Stimulated activated CD8-positive, alpha-beta memory T cell treated with anti-CD3 and anti-CD28 coated beads, Interleukin-2, amount 100 ng/mL, for 1 hour (primary cell): ENCODE data around the gene SYNJ1.
"Not testable (repeated sequence)": the region's sequence is repeated elsewhere in the genome, so short reads cannot be mapped to it uniquely, and the experiment has no call there.

Experiments
- DNase-seq, 2 donors: peaks; one replicate each; pipeline ENCODE4 v3.0.0-alpha.2; 2020; ENCODE audit warnings: low read depth in 2 of 2

Gene SYNJ1

GRCh38 chr21:32698286-32698685 lies 29.5 kb downstream of the SYNJ1 start:
- DNase-seq = no peak

GRCh38 chr21:32695482-32695881 lies 32.3 kb downstream of the SYNJ1 start:
- DNase-seq = not testable (repeated sequence)

- DNase-seq = no peak
Observed at GRCh38 chr21:32693581-32693980, 34.2 kb downstream of the SYNJ1 start.

- no peak for DNase-seq
Observed at GRCh38 chr21:32690085-32690484, 37.7 kb downstream of the SYNJ1 start.

- no peak for DNase-seq
Observed at GRCh38 chr21:32687643-32688345, 40.0 kb downstream of the SYNJ1 start.

- no peak for DNase-seq
Observed at GRCh38 chr21:32682696-32683474, 44.9 kb downstream of the SYNJ1 start.

GRCh38 chr21:32674731-32675130 lies 53.1 kb downstream of the SYNJ1 start:
- DNase-seq = no peak

- DNase-seq = no peak
Observed at GRCh38 chr21:32674038-32674437, 53.8 kb downstream of the SYNJ1 start.

GRCh38 chr21:32666258-32666657 lies 61.6 kb downstream of the SYNJ1 start:
- DNase-seq = no peak

GRCh38 chr21:32664095-32664494 lies 63.7 kb downstream of the SYNJ1 start:
- not testable (repeated sequence) for DNase-seq

GRCh38 chr21:32661981-32662380 lies 65.8 kb downstream of the SYNJ1 start:
- not testable (repeated sequence) for DNase-seq

- not testable (repeated sequence) for DNase-seq
Observed at GRCh38 chr21:32661026-32661782, 66.6 kb downstream of the SYNJ1 start.

- DNase-seq = no peak
Observed at GRCh38 chr21:32658524-32658923, 69.3 kb downstream of the SYNJ1 start.

- DNase-seq = no peak
Observed at GRCh38 chr21:32653326-32653901, 74.4 kb downstream of the SYNJ1 start.

GRCh38 chr21:32648165-32648564 lies 79.6 kb downstream of the SYNJ1 start:
- no peak for DNase-seq

GRCh38 chr21:32645261-32646182 lies 82.3 kb downstream of the SYNJ1 start:
- no peak for DNase-seq

GRCh38 chr21:32641710-32642698 lies 85.8 kb downstream of the SYNJ1 start:
- DNase-seq = no peak

- DNase-seq = no peak
Observed at GRCh38 chr21:32626621-32627196, 101.1 kb downstream of the SYNJ1 start.

GRCh38 chr21:32618218-32618617 lies 109.6 kb downstream of the SYNJ1 start:
- DNase-seq = not testable (repeated sequence)
